ENCODE results near the gene ATP1A3.

ATP1A3 gene

GRCh38 chr19:41933693-41934426 is 60.2 kb downstream of the ATP1A3 start:
- H3K27ac ChIP-seq: no peak overlapping the region
- no peak overlapping the region for H3K4me3 ChIP-seq

- Histone ChIP-seq H3K27ac (no peak overlapping the region), H3K4me3 (no peak overlapping the region)
Measured at GRCh38 chr19:41932720-41933332, 61.2 kb downstream of the ATP1A3 start.

- Histone ChIP-seq H3K27ac (no peak overlapping the region), H3K4me3 (no peak overlapping the region)
Measured at GRCh38 chr19:41932259-41932719, 61.7 kb downstream of the ATP1A3 start.

- no peak overlapping the region for H3K4me3 ChIP-seq
- H3K27ac ChIP-seq: no peak overlapping the region
Measured at GRCh38 chr19:41930926-41931592, 63.0 kb downstream of the ATP1A3 start.

- Histone ChIP-seq H3K27ac (no peak overlapping the region), H3K4me3 (no peak overlapping the region)
Measured at GRCh38 chr19:41930322-41930722, 63.7 kb downstream of the ATP1A3 start.

- Histone ChIP-seq H3K4me3 (no peak overlapping the region), H3K27ac (no peak overlapping the region)
Measured at GRCh38 chr19:41929536-41930071, 64.4 kb downstream of the ATP1A3 start.

GRCh38 chr19:41928754-41929535 is 65.1 kb downstream of the ATP1A3 start:
- Histone ChIP-seq H3K4me3 (peak overlapping the region; percentile 23 to 43 (median 37)), H3K27ac (peak overlapping the region in 3 of 21 experiments; percentile 12 to 59 (median 57))

- H3K27ac ChIP-seq: peak within 1 kb of the TSS in 6 of 21 experiments; percentile 9 to 59 (median 14)
- peak within 1 kb of the TSS; percentile 23 to 43 (median 37) for H3K4me3 ChIP-seq
Measured at GRCh38 chr19:41928221-41928683, 65.8 kb downstream of the ATP1A3 start, which contains the start of gene ERFL. ERFL (minus strand) TSS chr19:41928449; CDS start chr19:41912919, 15,530 bp downstream.

GRCh38 chr19:41927497-41928192 is 66.4 kb downstream of the ATP1A3 start:
- Histone ChIP-seq H3K4me3 (peak overlapping the region; percentile 23 to 43 (median 37)), H3K27ac (peak overlapping the region in 6 of 21 experiments; percentile 9 to 59 (median 14))

- Histone ChIP-seq H3K4me3 (no peak overlapping the region), H3K27ac (no peak overlapping the region)
Measured at GRCh38 chr19:41926763-41927496, 67.1 kb downstream of the ATP1A3 start.

- H3K27ac ChIP-seq: no peak overlapping the region
- H3K4me3 ChIP-seq: no peak overlapping the region
Measured at GRCh38 chr19:41926028-41926762, 67.8 kb downstream of the ATP1A3 start.

GRCh38 chr19:41925208-41926003 is 68.6 kb downstream of the ATP1A3 start:
- no peak overlapping the region for H3K4me3 ChIP-seq
- H3K27ac ChIP-seq: no peak overlapping the region

- no peak overlapping the region for H3K27ac ChIP-seq
- H3K4me3 ChIP-seq: no peak overlapping the region
Measured at GRCh38 chr19:41924151-41925145, 69.6 kb downstream of the ATP1A3 start.

GRCh38 chr19:41923045-41923788 is 70.8 kb downstream of the ATP1A3 start:
- no peak overlapping the region for H3K27ac ChIP-seq
- H3K4me3 ChIP-seq: no peak overlapping the region

GRCh38 chr19:41922585-41922984 is 71.4 kb downstream of the ATP1A3 start:
- H3K4me3 ChIP-seq: no peak overlapping the region
- no peak overlapping the region for H3K27ac ChIP-seq

Measured in skin epidermis (tissue), 12 donors.